PFSK-1 (cell line): ENCODE measurements around the gene CHERP.

ENCODE experiments used
- FOXP2 ChIP-seq: optimal IDR thresholded peaks from 2 replicates; pipeline ENCODE3; 2011; ENCODE audit warnings: borderline replicate concordance, control low read depth, inconsistent platforms; ENCODE audit not compliant: insufficient read depth; ENCODE audit errors: extremely low read length, extremely low read depth
- POLR2AphosphoS5 ChIP-seq: IDR thresholded peaks from 2 replicates; pipeline ENCODE4 v1.6.1; 2012; ENCODE audit warnings: low read depth, mild to moderate bottlenecking, control low read depth, low read length, moderate library complexity
- SIN3A ChIP-seq: IDR thresholded peaks from 2 replicates; pipeline ENCODE4 v1.6.1; 2012; ENCODE audit warnings: mild to moderate bottlenecking, low read length, moderate library complexity, borderline replicate concordance; ENCODE audit not compliant: insufficient read depth
- TAF1 ChIP-seq: IDR thresholded peaks from 2 replicates; pipeline ENCODE4 v1.6.1; 2012; ENCODE audit warnings: low read length, control low read depth, borderline replicate concordance; ENCODE audit not compliant: insufficient read depth
- TF ChIP-seq, protein P1 (sequence below), 2 experiments: IDR thresholded peaks; 2 replicates each; pipeline versions ENCODE4 v1.6.1 to v1.8.0; 2011 to 2012; ENCODE audit warnings: low read depth in 2 of 2, low read length in 2 of 2, control low read depth in 1 of 2, inconsistent platforms in 1 of 2, mild to moderate bottlenecking in 1 of 2, moderate library complexity in 1 of 2; ENCODE audit not compliant: insufficient read depth in 1 of 2

The CHERP gene

DNA sequence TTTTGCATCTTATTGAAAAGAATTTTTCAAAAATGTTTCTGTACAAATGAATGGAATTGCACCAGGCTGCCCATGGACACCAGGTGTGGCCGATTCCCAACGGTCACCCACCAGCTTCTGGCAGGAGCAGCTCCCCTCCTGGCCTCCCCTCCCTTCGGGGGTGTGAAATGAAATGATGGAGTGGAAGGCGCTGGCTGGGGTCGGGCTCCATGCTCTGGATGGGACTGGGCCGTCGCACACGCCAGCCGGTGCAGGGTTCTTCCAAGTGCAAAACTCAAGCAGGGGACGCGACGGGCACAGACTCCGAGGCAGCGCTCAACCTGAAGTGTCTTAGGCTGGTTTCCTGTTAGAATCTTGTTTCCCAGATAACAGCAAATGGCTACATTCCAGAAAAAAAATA is 24.2 kb downstream of the CHERP start:
- no peak for TF ChIP-seq TAF1
- TF ChIP-seq POLR2AphosphoS5 = no peak
- no peak for TF ChIP-seq SIN3A
- no peak for TF ChIP-seq FOXP2
- TF ChIP-seq, protein P1, sequence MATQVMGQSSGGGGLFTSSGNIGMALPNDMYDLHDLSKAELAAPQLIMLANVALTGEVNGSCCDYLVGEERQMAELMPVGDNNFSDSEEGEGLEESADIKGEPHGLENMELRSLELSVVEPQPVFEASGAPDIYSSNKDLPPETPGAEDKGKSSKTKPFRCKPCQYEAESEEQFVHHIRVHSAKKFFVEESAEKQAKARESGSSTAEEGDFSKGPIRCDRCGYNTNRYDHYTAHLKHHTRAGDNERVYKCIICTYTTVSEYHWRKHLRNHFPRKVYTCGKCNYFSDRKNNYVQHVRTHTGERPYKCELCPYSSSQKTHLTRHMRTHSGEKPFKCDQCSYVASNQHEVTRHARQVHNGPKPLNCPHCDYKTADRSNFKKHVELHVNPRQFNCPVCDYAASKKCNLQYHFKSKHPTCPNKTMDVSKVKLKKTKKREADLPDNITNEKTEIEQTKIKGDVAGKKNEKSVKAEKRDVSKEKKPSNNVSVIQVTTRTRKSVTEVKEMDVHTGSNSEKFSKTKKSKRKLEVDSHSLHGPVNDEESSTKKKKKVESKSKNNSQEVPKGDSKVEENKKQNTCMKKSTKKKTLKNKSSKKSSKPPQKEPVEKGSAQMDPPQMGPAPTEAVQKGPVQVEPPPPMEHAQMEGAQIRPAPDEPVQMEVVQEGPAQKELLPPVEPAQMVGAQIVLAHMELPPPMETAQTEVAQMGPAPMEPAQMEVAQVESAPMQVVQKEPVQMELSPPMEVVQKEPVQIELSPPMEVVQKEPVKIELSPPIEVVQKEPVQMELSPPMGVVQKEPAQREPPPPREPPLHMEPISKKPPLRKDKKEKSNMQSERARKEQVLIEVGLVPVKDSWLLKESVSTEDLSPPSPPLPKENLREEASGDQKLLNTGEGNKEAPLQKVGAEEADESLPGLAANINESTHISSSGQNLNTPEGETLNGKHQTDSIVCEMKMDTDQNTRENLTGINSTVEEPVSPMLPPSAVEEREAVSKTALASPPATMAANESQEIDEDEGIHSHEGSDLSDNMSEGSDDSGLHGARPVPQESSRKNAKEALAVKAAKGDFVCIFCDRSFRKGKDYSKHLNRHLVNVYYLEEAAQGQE (IDR thresholded peaks at IDR 0.05; ENCODE audit: insufficient read depth in 1 of 2, low read depth in 2 of 2, low read length in 2 of 2) = no peak

DNA sequence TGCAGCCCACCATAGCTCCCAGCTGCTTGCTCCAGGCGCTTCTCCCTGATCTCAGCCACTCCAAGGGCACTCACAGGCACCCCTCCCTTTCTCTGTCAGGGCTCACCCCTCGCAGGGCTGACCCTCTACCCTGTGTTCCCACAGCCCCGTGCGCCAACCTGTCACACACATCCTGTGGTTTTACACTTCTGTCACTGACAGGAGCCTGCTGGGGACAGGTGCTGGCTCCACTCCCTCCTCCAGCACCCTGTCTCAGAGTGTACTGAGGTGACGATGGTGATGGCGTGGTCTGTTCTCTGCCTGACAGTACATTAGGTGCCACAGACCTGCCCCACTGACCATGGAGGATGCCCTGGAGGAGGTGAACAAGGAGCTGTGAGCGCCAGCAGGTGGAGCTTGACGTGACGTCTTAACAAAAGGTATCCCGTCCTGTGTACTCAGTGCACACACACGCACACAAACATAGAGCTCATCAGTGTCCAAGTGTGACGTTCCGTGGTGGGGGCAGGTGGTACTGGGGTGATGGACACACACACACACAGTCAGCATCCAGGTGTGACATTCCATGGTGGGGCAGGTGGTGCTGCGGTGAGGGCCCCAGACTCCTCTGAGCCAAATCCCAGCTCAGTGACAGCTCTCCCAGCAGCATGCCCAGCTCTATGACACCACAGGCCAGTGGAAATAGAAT is 25.2 kb downstream of the CHERP start:
- TF ChIP-seq SIN3A (no peak), POLR2AphosphoS5 (no peak), TAF1 (no peak), FOXP2 (no peak)
- TF ChIP-seq, protein P1 (IDR thresholded peaks at IDR 0.05; ENCODE audit: insufficient read depth in 1 of 2, low read depth in 2 of 2, low read length in 2 of 2) = no peak

DNA sequence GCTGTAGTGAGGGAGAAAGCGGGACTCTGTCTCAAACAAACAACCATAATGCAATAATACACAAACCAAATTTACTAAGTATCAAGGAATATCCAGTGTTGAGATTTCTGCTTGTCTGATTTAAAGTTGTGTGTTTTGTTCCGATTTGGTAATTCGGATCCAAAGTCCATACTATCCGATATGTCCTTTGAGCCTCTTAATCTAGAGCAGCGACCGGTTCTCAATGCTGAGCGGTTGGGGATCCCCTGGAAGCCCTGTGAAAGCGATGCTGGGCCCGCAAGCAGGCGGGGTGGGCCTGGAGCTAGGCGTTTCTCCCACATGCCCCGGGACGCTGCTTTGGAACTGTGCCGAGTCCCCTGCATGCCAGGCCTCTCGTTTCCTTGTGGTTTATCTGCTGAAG is 25.9 kb downstream of the CHERP start:
- TF ChIP-seq FOXP2 (no peak), SIN3A (no peak), TAF1 (no peak), POLR2AphosphoS5 (no peak)
- TF ChIP-seq, protein P1 (IDR thresholded peaks at IDR 0.05; ENCODE audit: insufficient read depth in 1 of 2, low read depth in 2 of 2, low read length in 2 of 2) = no peak

DNA sequence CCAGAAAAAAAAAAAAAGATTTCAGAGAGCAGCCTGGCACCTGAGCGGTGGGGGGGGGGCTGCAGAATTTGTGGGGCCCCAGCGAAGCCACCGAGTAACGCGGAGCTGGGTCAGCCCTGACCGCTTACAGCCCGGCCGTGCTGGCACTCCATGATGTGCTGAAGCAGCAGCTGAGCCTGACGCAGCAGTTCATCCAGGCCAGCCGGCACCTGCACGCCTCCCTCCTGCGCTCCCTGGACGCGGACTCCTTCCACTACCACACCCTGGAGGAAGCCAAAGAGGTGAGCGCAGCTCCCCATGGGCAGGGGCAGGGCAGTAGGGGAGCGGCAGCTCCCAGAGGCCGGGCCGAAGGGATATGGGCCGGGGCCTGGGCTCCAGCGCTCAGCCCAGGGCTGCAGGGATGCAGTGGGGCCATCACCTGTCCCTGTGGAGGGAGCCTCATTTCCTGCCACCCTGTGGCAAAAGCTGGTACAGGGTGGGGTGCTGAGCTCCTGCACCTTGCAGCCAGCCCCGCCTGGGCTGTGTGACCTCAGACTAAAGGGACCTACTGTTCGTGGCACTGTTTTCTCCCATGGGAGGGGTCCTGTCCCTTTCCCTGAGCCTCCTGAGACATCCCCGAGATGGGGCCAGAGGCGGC is 27.7 kb downstream of the CHERP start:
- TF ChIP-seq TAF1 (no peak), SIN3A (no peak), POLR2AphosphoS5 (no peak), FOXP2 (no peak)
- TF ChIP-seq, protein P1 (IDR thresholded peaks at IDR 0.05; ENCODE audit: insufficient read depth in 1 of 2, low read depth in 2 of 2, low read length in 2 of 2) = no peak
